HCT116 (cell line): ENCODE results near the gene KCNK4. TPM values are rescaled to one million over a fixed set of nuclear protein-coding genes. Genes with fewer than 3 reads are reported as not detected.

ENCODE experiments used
- ATAC-seq: fragments of 200-7000 bp; cut with Tn5 transposase; 2 replicates; pipeline ENCODE4 v1.9.1; 2020; ENCODE audit warnings: mild to moderate bottlenecking, moderate library complexity
- BruUV-seq: library from RNA; stranded (reverse); fragments of 400-500 nt; replicated peaks from 2 replicates; lab custom pipeline; 2021; lab: Mats Ljungman, UMichigan
- CTCF ChIA-PET: fragments of 300-600 bp; sonication (Branson Sonifier 250); formaldehyde crosslinking; loops from one replicate; lab custom pipeline; 2021; ENCODE audit warnings: antibody characterized with exemption; lab: Charles Lee
- POLR2A ChIA-PET: fragments of 300-600, 350-600 bp; sonication (Branson Sonifier 250); formaldehyde crosslinking; loops from one replicate; lab custom pipeline; 2021; ENCODE audit warnings: antibody characterized with exemption; lab: Charles Lee
- RAD21 ChIA-PET, 2 experiments: fragments of 300-600 bp; sonication (Branson Sonifier 250); formaldehyde crosslinking; loops; one replicate each; lab custom pipeline; 2023; ENCODE audit warnings: low total read pairs in 2 of 2; ENCODE audit not compliant: uncharacterized antibody in 2 of 2, unreplicated experiment in 2 of 2, low non-redundant PET in 1 of 2; lab: Charles Lee
- DNase-seq: peaks from one replicate; pipeline ENCODE4 v3.0.0-alpha.2; 2010; ENCODE audit warnings: low read depth, low spot score
- H2AFZ ChIP-seq: fragments of 200-600 bp; shearing (Covaris generic), sonication (generic); 2 replicates; pipeline ENCODE4 v1.6.1; 2017; ENCODE audit warnings: low read depth, mixed run types, mixed read lengths, antibody characterized with exemption, low read length; ENCODE audit not compliant: poor library complexity, severe bottlenecking
- H3K27ac ChIP-seq: 2 replicates; pipeline ENCODE4 v1.5.1; 2012; ENCODE audit warnings: low read depth, low read length
- H3K27me3 ChIP-seq: fragments of 200-600 bp; sonication (generic); 2 replicates; pipeline ENCODE4 v1.6.1; 2016; ENCODE audit warnings: mixed run types, low read length, mixed read lengths; ENCODE audit not compliant: insufficient read depth
- H3K36me3 ChIP-seq, 2 experiments: fragments of 200-500 bp in 1 of 2; fragments of 200-600 bp in 1 of 2; sonication (Bioruptor generic) in 1 of 2; sonication (generic) in 1 of 2; 2 replicates each; pipeline versions ENCODE4 v1.5.1 to v1.6.1; 2014 to 2016; ENCODE audit warnings: low read length in 2 of 2, inconsistent platforms in 1 of 2, mixed read lengths in 1 of 2, mixed run types in 1 of 2; ENCODE audit not compliant: insufficient read depth in 2 of 2, control insufficient read depth in 1 of 2
- H3K4me1 ChIP-seq, 2 experiments: fragments of 200-600 bp in 1 of 2; sonication (generic) in 1 of 2; 2 replicates each; pipeline versions ENCODE4 v1.5.1 to v1.6.1; 2012 to 2017; ENCODE audit warnings: low read length in 2 of 2, inconsistent platforms in 1 of 2, mild to moderate bottlenecking in 1 of 2, mixed read lengths in 1 of 2, mixed run types in 1 of 2, moderate library complexity in 1 of 2; ENCODE audit not compliant: insufficient read depth in 2 of 2, control insufficient read depth in 1 of 2
- H3K4me2 ChIP-seq: fragments of 200-600 bp; sonication (generic); 2 replicates; pipeline ENCODE4 v1.6.1; 2017; ENCODE audit warnings: mixed run types, low read length, mixed read lengths
- H3K4me3 ChIP-seq, 2 experiments: fragments of 200-600 bp in 1 of 2; sonication (generic) in 1 of 2; replicated peaks in 1 of 2; 2 replicates each; pipeline ENCODE4 v1.5.1; 2011 to 2016; ENCODE audit warnings: low read length in 2 of 2, control low read depth in 1 of 2, low read depth in 1 of 2, mild to moderate bottlenecking in 1 of 2, mixed read lengths in 1 of 2, mixed run types in 1 of 2
- H3K79me2 ChIP-seq: fragments of 200-600 bp; sonication (generic); 2 replicates; pipeline ENCODE4 v1.6.1; 2017; ENCODE audit warnings: mild to moderate bottlenecking, mixed run types, low read length, moderate library complexity, mixed read lengths; ENCODE audit not compliant: insufficient read depth
- H3K9ac ChIP-seq: fragments of 200-600 bp; sonication (generic); 2 replicates; pipeline ENCODE4 v1.6.1; 2016; ENCODE audit warnings: low read length, mixed read lengths
- H3K9me2 ChIP-seq: fragments of 200-600 bp; sonication (generic), shearing (Covaris generic); 2 replicates; pipeline ENCODE4 v1.6.1; 2017; ENCODE audit warnings: mixed run types, mild to moderate bottlenecking, moderate library complexity; ENCODE audit not compliant: insufficient read depth
- H3K9me3 ChIP-seq, 2 experiments: fragments of 200-500 bp in 1 of 2; fragments of 200-600 bp in 1 of 2; sonication (Bioruptor generic) in 1 of 2; sonication (generic) in 1 of 2; 2 replicates each; pipeline ENCODE4 v1.6.1; 2014 to 2017; ENCODE audit warnings: low read length in 2 of 2, mixed read lengths in 2 of 2, inconsistent platforms in 1 of 2, low read depth in 1 of 2, mild to moderate bottlenecking in 1 of 2, mixed run types in 1 of 2, moderate library complexity in 1 of 2; ENCODE audit not compliant: control insufficient read depth in 1 of 2, insufficient read depth in 1 of 2
- H4K20me1 ChIP-seq: fragments of 200-600 bp; sonication (generic), shearing (Covaris generic); 2 replicates; pipeline ENCODE4 v1.6.1; 2017; ENCODE audit warnings: mixed run types, mild to moderate bottlenecking, moderate library complexity; ENCODE audit not compliant: insufficient read depth
- ATF3 ChIP-seq: IDR thresholded peaks from 2 replicates; pipeline ENCODE4 v1.6.1; 2012
- EGR1 ChIP-seq: IDR thresholded peaks from 2 replicates; pipeline ENCODE4 v1.6.1; 2012; ENCODE audit warnings: low read depth
- ELF1 ChIP-seq: IDR thresholded peaks from 2 replicates; pipeline ENCODE4 v1.6.1; 2012; ENCODE audit warnings: low read depth, borderline replicate concordance
- FOSL1 ChIP-seq: IDR thresholded peaks from 2 replicates; pipeline ENCODE4 v1.6.1; 2012; ENCODE audit warnings: low read depth
- JUND ChIP-seq: IDR thresholded peaks from 2 replicates; pipeline ENCODE4 v1.6.1; 2012
- POLR2A ChIP-seq: IDR thresholded peaks from 2 replicates; pipeline ENCODE4 v1.7.0; 2011; ENCODE audit warnings: borderline replicate concordance; ENCODE audit not compliant: insufficient read depth, insufficient read length; ENCODE audit errors: extremely low read depth
- POLR2AphosphoS5 ChIP-seq: IDR thresholded peaks from 2 replicates; pipeline ENCODE4 v1.6.1; 2011; ENCODE audit warnings: mild to moderate bottlenecking, low read depth, low read length, moderate library complexity
- SP1 ChIP-seq: IDR thresholded peaks from 2 replicates; pipeline ENCODE4 v1.6.1; 2012; ENCODE audit warnings: low read depth
- SRF ChIP-seq: IDR thresholded peaks from 2 replicates; pipeline ENCODE4 v1.6.1; 2012; ENCODE audit warnings: low read depth
- TCF7L2 ChIP-seq: IDR thresholded peaks from 2 replicates; pipeline ENCODE4 v1.7.0; 2011; ENCODE audit warnings: borderline replicate concordance, inconsistent platforms; ENCODE audit not compliant: insufficient read depth, insufficient read length; ENCODE audit errors: extremely low read depth
- YY1 ChIP-seq: IDR thresholded peaks from 2 replicates; pipeline ENCODE4 v1.6.1; 2011; ENCODE audit warnings: low read length, low read depth, moderate library complexity, mild to moderate bottlenecking; ENCODE audit not compliant: insufficient replicate concordance; ENCODE audit errors: extremely low read depth
- ZBTB33 ChIP-seq: IDR thresholded peaks from 2 replicates; pipeline ENCODE4 v1.6.1; 2011; ENCODE audit warnings: mild to moderate bottlenecking, low read length, moderate library complexity; ENCODE audit not compliant: insufficient replicate concordance; ENCODE audit errors: extremely low read depth
- ZFX ChIP-seq: fragments of 450-650 bp; IDR thresholded peaks from 2 replicates; pipeline ENCODE4 v1.6.1; 2017
- ZNF274 ChIP-seq: fragments of 200-500 bp; sonication (Bioruptor generic); IDR thresholded peaks from 2 replicates; pipeline ENCODE4 v1.6.1; 2014; ENCODE audit warnings: mild to moderate bottlenecking, low read depth, low read length, inconsistent platforms
- intact Hi-C: fragments of 100-400 bp; cut with micrococcal nuclease; formaldehyde crosslinking; loops from 2 replicates; pipeline ENCODE4 v1.10.0; 2022
- total RNA-seq: library from RNA; stranded (reverse); gene quantifications from one replicate; pipeline ENCODE4 v1.2.1, GENCODE V29; 2021; ENCODE audit not compliant: unreplicated experiment
- TF ChIP-seq, protein P1 (sequence below): IDR thresholded peaks from 2 replicates; pipeline ENCODE4 v1.6.1; 2012; ENCODE audit warnings: low read depth

The KCNK4 gene
- total RNA-seq, 1 experiment from 2014 or later = not detected

GRCh38 chr11:64341851-64342791 lies 51.0 kb downstream of the KCNK4 start (continued):
- TF ChIP-seq ZBTB33 (no peak), TCF7L2 (no peak), JUND (no peak), ATF3 (no peak)

DNA sequence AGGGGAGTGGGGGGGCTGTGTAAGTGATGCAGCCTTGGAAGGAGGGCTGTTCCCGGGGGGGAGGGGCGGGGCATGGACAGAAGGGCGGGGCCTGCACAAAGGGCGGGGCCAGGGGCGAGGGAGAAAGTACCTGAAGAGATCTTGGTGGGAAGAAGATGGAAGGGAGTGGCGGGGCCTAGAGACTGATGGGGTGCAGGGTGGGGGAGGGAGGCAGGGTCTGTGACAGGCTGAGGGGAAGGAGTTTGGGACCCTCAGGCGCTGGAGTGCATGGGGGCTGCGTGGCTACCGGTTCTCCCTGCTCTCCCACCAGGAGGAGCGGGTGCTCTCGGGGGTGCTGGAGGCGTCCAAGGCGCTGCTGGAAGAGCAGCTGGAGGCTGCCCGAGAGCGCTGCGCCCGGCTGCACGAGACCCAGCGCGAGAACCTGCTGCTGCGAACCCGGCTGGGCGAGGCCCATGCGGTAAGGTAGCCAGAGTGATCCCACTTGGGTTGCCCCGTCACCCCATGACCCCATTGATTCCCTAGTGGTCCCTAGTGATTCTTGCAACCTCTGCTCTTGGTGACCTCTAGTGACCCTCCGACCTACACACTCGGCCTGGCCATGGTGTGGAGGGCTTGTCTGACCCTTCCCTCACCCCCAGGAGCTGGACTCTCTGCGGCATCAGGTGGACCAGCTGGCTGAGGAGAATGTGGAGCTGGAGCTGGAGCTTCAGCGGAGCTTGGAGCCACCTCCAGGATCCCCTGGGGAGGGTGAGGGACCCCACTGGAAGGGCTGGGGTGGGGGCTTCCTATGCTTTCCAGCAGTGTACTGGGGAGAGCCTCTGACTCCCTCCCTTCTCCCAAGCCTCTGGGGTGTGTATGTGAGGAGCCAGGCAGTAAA lies 52.0 kb downstream of the KCNK4 start:
- ChIA-PET RAD21 (interaction anchor here (0.6 to 2.7 kb wide), 4 partner anchors 11 to 138 kb away, joined by 4 to 14 read pairs (median 6); partner anchors contain the start of gene PRDX5 (in 1 of the 2)), CTCF (interaction anchor here (0.9 to 3.9 kb wide), 7 partner anchors 11 to 306 kb away, joined by 3 to 46 read pairs (median 5); partner anchors contain the start of genes PRDX5, STIP1 and TRMT112), POLR2A (interaction anchor here (0.5 to 1.4 kb wide), 10 partner anchors 10 to 1428 kb away, joined by 3 to 16 read pairs (median 5); partner anchors contain the start of genes PRDX5, STIP1 and TRMT112)
- H3K79me2 ChIP-seq = no peaks in the 10 kb centered on the region
- H3K27me3 ChIP-seq = no peaks in the 10 kb centered on the region
- no peak overlapping the region for H2AFZ ChIP-seq
- H3K4me3 ChIP-seq = peak overlapping the region; percentile 16 to 61; a peak in 2 of 4 replicates
- peak overlapping the region; percentile 58; the same call in 1 of the 2 replicates for H3K27ac ChIP-seq
- no peaks in the 10 kb centered on the region for H4K20me1 ChIP-seq
- no TSS peak for BruUV-seq
- no peak overlapping the region for H3K9ac ChIP-seq
- H3K36me3 ChIP-seq = no peaks in the 10 kb centered on the region
- peak overlapping the region; percentile 92 for H3K4me2 ChIP-seq
- ATAC-seq (peak; percentile 52), DNase-seq (no peak)
- H3K4me1 ChIP-seq = peaks cover 14 to 39% of the 10 kb centered on the region in 2 experiments
- H3K9me2 ChIP-seq = no peaks in the 10 kb centered on the region
- no peaks in the 10 kb centered on the region for H3K9me3 ChIP-seq
- intact Hi-C loops = loop anchor here (5.0 kb wide), 1 partner anchor 36 kb away; the partner anchor contains the start of gene ESRRA
- TF ChIP-seq FOSL1 = no peak
- TF ChIP-seq POLR2A = no peak
- TF ChIP-seq ZFX = no peak
- TF ChIP-seq YY1 = no peak
- no peak for TF ChIP-seq EGR1
- TF ChIP-seq, protein P1, sequence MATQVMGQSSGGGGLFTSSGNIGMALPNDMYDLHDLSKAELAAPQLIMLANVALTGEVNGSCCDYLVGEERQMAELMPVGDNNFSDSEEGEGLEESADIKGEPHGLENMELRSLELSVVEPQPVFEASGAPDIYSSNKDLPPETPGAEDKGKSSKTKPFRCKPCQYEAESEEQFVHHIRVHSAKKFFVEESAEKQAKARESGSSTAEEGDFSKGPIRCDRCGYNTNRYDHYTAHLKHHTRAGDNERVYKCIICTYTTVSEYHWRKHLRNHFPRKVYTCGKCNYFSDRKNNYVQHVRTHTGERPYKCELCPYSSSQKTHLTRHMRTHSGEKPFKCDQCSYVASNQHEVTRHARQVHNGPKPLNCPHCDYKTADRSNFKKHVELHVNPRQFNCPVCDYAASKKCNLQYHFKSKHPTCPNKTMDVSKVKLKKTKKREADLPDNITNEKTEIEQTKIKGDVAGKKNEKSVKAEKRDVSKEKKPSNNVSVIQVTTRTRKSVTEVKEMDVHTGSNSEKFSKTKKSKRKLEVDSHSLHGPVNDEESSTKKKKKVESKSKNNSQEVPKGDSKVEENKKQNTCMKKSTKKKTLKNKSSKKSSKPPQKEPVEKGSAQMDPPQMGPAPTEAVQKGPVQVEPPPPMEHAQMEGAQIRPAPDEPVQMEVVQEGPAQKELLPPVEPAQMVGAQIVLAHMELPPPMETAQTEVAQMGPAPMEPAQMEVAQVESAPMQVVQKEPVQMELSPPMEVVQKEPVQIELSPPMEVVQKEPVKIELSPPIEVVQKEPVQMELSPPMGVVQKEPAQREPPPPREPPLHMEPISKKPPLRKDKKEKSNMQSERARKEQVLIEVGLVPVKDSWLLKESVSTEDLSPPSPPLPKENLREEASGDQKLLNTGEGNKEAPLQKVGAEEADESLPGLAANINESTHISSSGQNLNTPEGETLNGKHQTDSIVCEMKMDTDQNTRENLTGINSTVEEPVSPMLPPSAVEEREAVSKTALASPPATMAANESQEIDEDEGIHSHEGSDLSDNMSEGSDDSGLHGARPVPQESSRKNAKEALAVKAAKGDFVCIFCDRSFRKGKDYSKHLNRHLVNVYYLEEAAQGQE = no peak
- TF ChIP-seq ELF1 = no peak
- TF ChIP-seq SP1 = no peak
- no peak for TF ChIP-seq POLR2AphosphoS5
- TF ChIP-seq TCF7L2 = no peak
- TF ChIP-seq ZNF274 = no peak
- TF ChIP-seq SRF = no peak
